Activated T-cell treated with anti-CD3 and anti-CD28 coated beads, Interleukin-2, amount 50 U/mL, for 4 hours (primary cell): Measurements from ENCODE around the gene KDM4C. TPM values are rescaled to one million over a fixed set of nuclear protein-coding genes. Genes with fewer than 3 reads are reported as not detected.

Source experiments
- ATAC-seq, 2 donors: fragments of 200-7000 bp; cut with Tn5 transposase; one replicate each; pipeline ENCODE4 v1.10.0; 2021
- DNase-seq: peaks from one replicate; pipeline ENCODE4 v3.0.0-alpha.2; 2020
- H3K27me3 Mint-ChIP-seq: one replicate; pipeline ENCODE4 v1.8.0; 2021; ENCODE audit warnings: low read depth, mixed read lengths
- H3K36me3 Mint-ChIP-seq: one replicate; pipeline ENCODE4 v1.8.0; 2022; ENCODE audit warnings: mixed read lengths; ENCODE audit not compliant: insufficient read depth
- H3K4me1 Mint-ChIP-seq: one replicate; pipeline ENCODE4 v1.8.0; 2021; ENCODE audit warnings: low read depth, mixed read lengths
- H3K4me3 Mint-ChIP-seq: one replicate; pipeline ENCODE4 v1.8.0; 2021; ENCODE audit warnings: mild to moderate bottlenecking, moderate library complexity, mixed read lengths
- H3K9me3 Mint-ChIP-seq: one replicate; pipeline ENCODE4 v1.8.0; 2021; ENCODE audit warnings: mixed read lengths
- total RNA-seq, 3 donors: library from RNA; stranded (reverse); gene quantifications; one replicate each; pipeline ENCODE4 v1.2.1, GENCODE V29; 2021

Gene KDM4C
- total RNA-seq, 3 donors from 2014 or later, result 22.9 to 26.5 (median 25.6) TPM

DNA sequence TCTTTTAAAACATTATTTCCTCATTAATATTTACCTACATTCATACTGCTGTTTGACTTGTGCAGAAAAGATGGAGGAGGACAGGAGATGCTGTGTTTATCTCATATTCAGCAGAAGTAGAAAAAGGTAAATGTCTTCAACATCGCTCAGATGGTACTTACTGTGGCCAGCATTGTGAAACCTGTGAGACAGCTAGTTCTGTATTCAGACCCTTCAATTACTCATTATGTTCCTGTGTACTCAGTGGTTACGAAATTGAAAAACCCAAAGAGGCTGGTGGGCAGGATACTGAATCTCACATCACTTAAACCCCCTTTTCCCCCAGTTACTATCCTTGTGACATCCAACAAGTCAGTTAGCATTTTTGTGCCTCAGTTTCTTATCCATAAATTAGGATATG lies 216.0 kb downstream of the KDM4C start:
- Mint-ChIP-seq H3K9me3 (no peaks in the 10 kb centered on the region), H3K36me3 (peaks cover 5% of the 10 kb centered on the region), H3K4me3 (no peak overlapping the region), H3K27me3 (no peaks in the 10 kb centered on the region), H3K4me1 (peaks cover 11% of the 10 kb centered on the region)
- no peak for DNase-seq
- ATAC-seq, result peak in 1 of 2 donors; percentile 35

DNA sequence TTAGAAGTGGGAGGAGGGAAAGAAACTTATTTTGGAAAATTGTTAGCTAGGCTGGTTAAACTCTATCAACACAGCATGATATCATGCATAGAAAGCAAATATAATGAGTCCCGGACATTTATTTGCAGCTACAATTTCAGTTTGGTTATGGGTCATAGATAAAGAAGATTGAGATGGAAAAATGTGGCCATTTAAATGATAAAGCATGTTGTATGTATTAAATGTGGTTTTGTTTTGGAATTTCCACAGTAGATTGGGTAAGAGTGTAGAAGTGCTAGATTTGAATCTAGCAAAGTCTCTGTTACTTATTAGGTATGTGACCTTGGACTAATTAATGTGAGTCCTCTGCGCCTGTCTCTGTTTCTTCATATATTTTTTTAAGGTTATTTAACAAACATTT lies 217.4 kb downstream of the KDM4C start:
- ATAC-seq, result no peak

GRCh38 chr9:6977761-6978160 lies 220.0 kb downstream of the KDM4C start:
- peaks cover 29% of the 10 kb centered on the region for H3K36me3 Mint-ChIP-seq
- H3K9me3 Mint-ChIP-seq, result no peaks in the 10 kb centered on the region
- ATAC-seq, result no peak
- DNase-seq, result no peak
- peaks cover 8% of the 10 kb centered on the region for H3K4me1 Mint-ChIP-seq
- H3K27me3 Mint-ChIP-seq, result no peaks in the 10 kb centered on the region
- no peak overlapping the region for H3K4me3 Mint-ChIP-seq

More for the DNA sequence above, 217.4 kb downstream of the KDM4C start:
- no peak overlapping the region for H3K4me3 Mint-ChIP-seq
- peaks cover 13% of the 10 kb centered on the region for H3K36me3 Mint-ChIP-seq
- H3K27me3 Mint-ChIP-seq, result no peaks in the 10 kb centered on the region
- peaks cover 11% of the 10 kb centered on the region for H3K4me1 Mint-ChIP-seq
- no peaks in the 10 kb centered on the region for H3K9me3 Mint-ChIP-seq
- no peak for DNase-seq

GRCh38 chr9:6978591-6978990 lies 220.8 kb downstream of the KDM4C start:
- Mint-ChIP-seq H3K4me3 (no peak overlapping the region), H3K36me3 (peaks cover 33% of the 10 kb centered on the region), H3K4me1 (peaks cover 7% of the 10 kb centered on the region), H3K9me3 (no peaks in the 10 kb centered on the region), H3K27me3 (no peaks in the 10 kb centered on the region)
- DNase-seq (no peak), ATAC-seq (no peak)

DNA sequence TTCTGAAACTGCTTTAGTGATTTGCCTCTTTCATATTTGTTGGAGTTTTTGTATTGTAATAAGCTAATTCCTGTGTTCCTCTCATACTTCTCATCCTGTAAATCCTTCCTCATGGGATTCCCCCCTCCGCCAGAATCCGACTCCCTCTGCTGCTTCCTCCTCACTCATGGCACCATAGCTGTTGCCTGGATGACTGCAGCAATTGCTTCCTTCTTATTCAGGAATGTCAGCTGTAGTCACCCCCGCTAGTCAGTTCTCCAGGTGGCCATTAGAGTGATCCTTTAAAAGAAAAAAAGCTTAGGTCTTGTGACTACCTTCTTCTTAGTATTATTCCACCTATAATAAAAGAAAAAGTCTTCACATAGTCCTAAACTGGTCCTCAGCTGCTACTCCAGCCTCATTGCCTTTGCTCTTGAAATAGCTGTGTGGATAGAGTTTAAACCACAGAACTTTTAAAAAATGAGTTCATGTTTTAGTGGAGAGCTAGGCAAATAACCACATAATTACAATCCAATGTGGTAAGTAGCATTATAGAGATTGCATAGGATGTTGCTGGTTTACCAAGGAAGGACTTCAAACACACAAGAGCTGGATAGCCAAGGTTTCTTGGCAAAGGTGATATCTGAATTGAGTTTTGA lies 227.3 kb downstream of the KDM4C start:
- ATAC-seq, result no peak
- Mint-ChIP-seq H3K4me3 (no peak overlapping the region), H3K4me1 (no peaks in the 10 kb centered on the region), H3K9me3 (no peaks in the 10 kb centered on the region), H3K27me3 (no peaks in the 10 kb centered on the region), H3K36me3 (peaks cover 52% of the 10 kb centered on the region)
- no peak for DNase-seq

DNA sequence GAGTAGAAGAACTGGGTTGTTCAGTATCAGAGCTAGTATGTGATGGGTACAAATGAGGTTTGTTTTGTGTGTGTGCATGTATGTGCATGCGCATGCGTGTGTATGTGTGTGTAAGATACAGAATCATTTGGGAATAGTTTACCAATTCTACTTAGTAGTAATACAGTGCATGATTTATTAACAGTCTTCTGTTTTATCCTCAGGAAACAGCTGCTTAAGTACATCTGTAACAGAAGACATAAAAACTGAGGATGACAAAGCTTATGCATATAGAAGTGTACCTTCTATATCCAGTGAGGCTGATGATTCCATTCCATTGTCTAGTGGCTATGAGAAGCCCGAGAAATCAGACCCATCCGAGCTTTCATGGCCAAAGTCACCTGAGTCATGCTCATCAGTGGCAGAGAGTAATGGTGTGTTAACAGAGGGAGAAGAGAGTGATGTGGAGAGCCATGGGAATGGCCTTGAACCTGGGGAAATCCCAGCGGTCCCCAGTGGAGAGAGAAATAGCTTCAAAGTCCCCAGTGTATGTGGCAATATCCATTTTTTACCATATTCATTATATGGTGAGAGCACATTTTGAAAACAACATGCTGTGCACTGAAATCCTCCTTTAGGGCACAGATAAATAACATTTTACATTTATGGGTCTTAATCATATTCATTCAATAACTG lies 228.5 kb downstream of the KDM4C start:
- no peaks in the 10 kb centered on the region for H3K4me1 Mint-ChIP-seq
- no peaks in the 10 kb centered on the region for H3K9me3 Mint-ChIP-seq
- ATAC-seq, result no peak
- no peaks in the 10 kb centered on the region for H3K27me3 Mint-ChIP-seq
- peaks cover 51% of the 10 kb centered on the region for H3K36me3 Mint-ChIP-seq
- DNase-seq, result no peak
- no peak overlapping the region for H3K4me3 Mint-ChIP-seq

DNA sequence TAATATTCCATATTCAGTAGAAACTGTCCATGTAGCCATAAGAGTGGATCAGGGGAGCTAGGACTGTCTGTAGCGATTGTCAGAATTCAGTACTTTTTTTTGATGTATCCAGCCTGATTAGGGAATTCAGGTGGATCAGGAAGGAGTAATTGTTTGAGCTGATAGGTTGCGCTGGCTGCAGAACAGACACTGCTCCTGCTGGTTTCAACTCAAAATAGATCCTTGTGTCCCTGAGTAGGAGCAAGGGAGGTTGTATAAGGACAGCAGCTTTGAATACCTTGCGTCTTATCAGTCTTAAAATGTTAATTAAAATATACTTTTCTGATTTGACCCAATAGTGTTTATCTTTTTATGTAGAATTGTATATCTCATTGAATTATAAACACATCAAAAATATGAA lies 229.6 kb downstream of the KDM4C start:
- Mint-ChIP-seq H3K4me1 (no peaks in the 10 kb centered on the region), H3K36me3 (peaks cover 46% of the 10 kb centered on the region), H3K4me3 (no peak overlapping the region)

GRCh38 chr9:6991418-6991817 lies 233.6 kb downstream of the KDM4C start:
- no peaks in the 10 kb centered on the region for H3K9me3 Mint-ChIP-seq
- no peaks in the 10 kb centered on the region for H3K27me3 Mint-ChIP-seq
- no peak for ATAC-seq
- no peak for DNase-seq
- H3K36me3 Mint-ChIP-seq, result peaks cover 44% of the 10 kb centered on the region
- no peak overlapping the region for H3K4me3 Mint-ChIP-seq
- no peaks in the 10 kb centered on the region for H3K4me1 Mint-ChIP-seq

More for the DNA sequence above, 229.6 kb downstream of the KDM4C start:
- ATAC-seq, result no peak
- Mint-ChIP-seq H3K27me3 (no peaks in the 10 kb centered on the region), H3K9me3 (no peaks in the 10 kb centered on the region)
- no peak for DNase-seq

GRCh38 chr9:6996061-6996854 lies 238.5 kb downstream of the KDM4C start:
- no peaks in the 10 kb centered on the region for H3K27me3 Mint-ChIP-seq
- DNase-seq (no peak), ATAC-seq (no peak)
- H3K4me3 Mint-ChIP-seq, result no peak overlapping the region
- H3K36me3 Mint-ChIP-seq, result peaks cover 42% of the 10 kb centered on the region
- no peaks in the 10 kb centered on the region for H3K4me1 Mint-ChIP-seq
- no peaks in the 10 kb centered on the region for H3K9me3 Mint-ChIP-seq

GRCh38 chr9:6997330-6997729 lies 239.6 kb downstream of the KDM4C start:
- H3K36me3 Mint-ChIP-seq, result peaks cover 43% of the 10 kb centered on the region
- ATAC-seq, result no peak
- no peak for DNase-seq
- no peaks in the 10 kb centered on the region for H3K9me3 Mint-ChIP-seq
- no peaks in the 10 kb centered on the region for H3K4me1 Mint-ChIP-seq
- no peaks in the 10 kb centered on the region for H3K27me3 Mint-ChIP-seq
- H3K4me3 Mint-ChIP-seq, result no peak overlapping the region

DNA sequence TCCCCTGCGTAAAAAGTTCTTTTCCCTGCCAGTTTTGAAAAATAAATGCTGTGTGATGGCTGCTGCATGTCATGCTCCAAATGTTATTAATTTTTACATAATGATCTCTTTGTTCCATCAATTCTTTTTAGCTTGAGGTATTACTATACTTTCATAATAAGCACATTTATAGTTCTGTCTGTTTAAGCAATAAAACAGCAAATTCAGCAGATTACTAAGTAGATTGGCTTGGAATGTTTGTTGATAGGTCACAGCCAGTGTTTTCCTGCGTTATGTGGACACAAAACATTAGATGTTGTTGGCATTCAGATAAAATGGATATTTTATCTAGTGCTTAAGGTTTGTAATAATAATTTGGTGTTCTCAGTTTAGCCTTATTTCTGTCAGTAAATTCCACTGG lies 242.0 kb downstream of the KDM4C start:
- H3K27me3 Mint-ChIP-seq, result no peaks in the 10 kb centered on the region
- H3K36me3 Mint-ChIP-seq, result peaks cover 39% of the 10 kb centered on the region
- H3K4me3 Mint-ChIP-seq, result no peak overlapping the region

GRCh38 chr9:7001571-7001970 lies 243.8 kb downstream of the KDM4C start:
- H3K36me3 Mint-ChIP-seq, result peaks cover 34% of the 10 kb centered on the region
- no peaks in the 10 kb centered on the region for H3K4me1 Mint-ChIP-seq
- H3K9me3 Mint-ChIP-seq, result no peaks in the 10 kb centered on the region

More for the DNA sequence above, 242.0 kb downstream of the KDM4C start:
- H3K9me3 Mint-ChIP-seq, result no peaks in the 10 kb centered on the region
- ATAC-seq, result no peak
- no peak for DNase-seq
- no peaks in the 10 kb centered on the region for H3K4me1 Mint-ChIP-seq

GRCh38 chr9:7003861-7004260 lies 246.1 kb downstream of the KDM4C start:
- H3K4me3 Mint-ChIP-seq, result no peak overlapping the region
- H3K36me3 Mint-ChIP-seq, result peaks cover 43% of the 10 kb centered on the region
- no peaks in the 10 kb centered on the region for H3K4me1 Mint-ChIP-seq
- H3K9me3 Mint-ChIP-seq, result peaks cover 3% of the 10 kb centered on the region
- no peak for DNase-seq
- H3K27me3 Mint-ChIP-seq, result no peaks in the 10 kb centered on the region
- ATAC-seq, result no peak

More at GRCh38 chr9:7001571-7001970, 243.8 kb downstream of the KDM4C start:
- DNase-seq, result no peak
- Mint-ChIP-seq H3K27me3 (no peaks in the 10 kb centered on the region), H3K4me3 (no peak overlapping the region)
- ATAC-seq, result no peak

GRCh38 chr9:7006417-7006816 lies 248.6 kb downstream of the KDM4C start:
- Mint-ChIP-seq H3K36me3 (peaks cover 40% of the 10 kb centered on the region), H3K4me1 (peaks cover under 1% of the 10 kb centered on the region), H3K9me3 (peaks cover 3% of the 10 kb centered on the region), H3K4me3 (no peak overlapping the region), H3K27me3 (no peaks in the 10 kb centered on the region)
- DNase-seq (no peak), ATAC-seq (no peak)
